Measurements from ENCODE around the gene KLK15. TPM values are rescaled to one million over a fixed set of nuclear protein-coding genes. Genes with fewer than 3 reads are reported as not detected.

The KLK15 gene
- total and polyA plus RNA-seq, 2 of the 13 experiments (the other 11 are each of a cell fraction or from before 2014, with no cell fraction given) = not detected

DNA sequence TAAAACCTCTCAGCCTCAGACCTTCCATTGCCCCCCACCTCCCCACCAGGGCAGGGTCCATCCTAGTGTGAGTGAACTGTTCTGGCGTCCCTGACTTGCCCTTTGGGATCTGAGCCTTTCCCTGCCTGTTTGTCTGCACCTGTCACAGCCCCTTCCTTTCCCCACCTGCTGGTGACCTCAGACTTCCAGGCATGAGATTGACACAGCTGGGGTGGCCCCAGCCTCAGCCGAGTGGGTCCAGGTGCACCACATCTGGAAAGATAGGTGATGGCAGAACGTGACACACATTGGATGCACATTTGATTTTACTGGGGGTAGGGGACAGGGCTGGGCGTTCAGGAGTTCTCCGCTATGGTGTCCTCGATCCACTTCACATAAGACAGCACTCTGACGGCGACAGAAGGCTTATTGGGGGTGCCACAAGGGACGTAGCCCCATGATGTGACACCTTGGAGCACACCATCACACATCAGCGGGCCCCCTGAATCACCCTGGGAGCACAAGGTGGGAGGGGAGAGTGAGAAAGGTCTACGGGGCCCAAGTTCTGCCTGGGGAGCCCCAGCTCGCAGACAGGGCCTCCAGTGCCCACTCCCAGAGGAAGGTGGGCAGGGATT lies 14.4 kb downstream of the KLK15 start (continued):
- TF ChIP-seq ZMYM4 (CRISPR knock-in tag; IDR thresholded peaks at IDR 0.05) = no peak
- TF ChIP-seq ZNF136 (CRISPR knock-in tag; IDR thresholded peaks at IDR 0.05; ENCODE audit: low read depth) = no peak
- no peak for TF ChIP-seq PITX1 (CRISPR knock-in tag; IDR thresholded peaks at IDR 0.05)
- TF ChIP-seq CREB1 (IDR thresholded peaks at IDR 0.05) = no peak
- TF ChIP-seq CREB1 (CRISPR knock-in tag; IDR thresholded peaks at IDR 0.05) = no peak
- no peak for TF ChIP-seq ZNF275 (CRISPR knock-in tag; IDR thresholded peaks at IDR 0.05; ENCODE audit: borderline replicate concordance)
- no peak for TF ChIP-seq KLF16 (CRISPR knock-in tag; IDR thresholded peaks at IDR 0.05)
- TF ChIP-seq NFATC3 (CRISPR knock-in tag; IDR thresholded peaks at IDR 0.05) = no peak
- TF ChIP-seq, protein P1, sequence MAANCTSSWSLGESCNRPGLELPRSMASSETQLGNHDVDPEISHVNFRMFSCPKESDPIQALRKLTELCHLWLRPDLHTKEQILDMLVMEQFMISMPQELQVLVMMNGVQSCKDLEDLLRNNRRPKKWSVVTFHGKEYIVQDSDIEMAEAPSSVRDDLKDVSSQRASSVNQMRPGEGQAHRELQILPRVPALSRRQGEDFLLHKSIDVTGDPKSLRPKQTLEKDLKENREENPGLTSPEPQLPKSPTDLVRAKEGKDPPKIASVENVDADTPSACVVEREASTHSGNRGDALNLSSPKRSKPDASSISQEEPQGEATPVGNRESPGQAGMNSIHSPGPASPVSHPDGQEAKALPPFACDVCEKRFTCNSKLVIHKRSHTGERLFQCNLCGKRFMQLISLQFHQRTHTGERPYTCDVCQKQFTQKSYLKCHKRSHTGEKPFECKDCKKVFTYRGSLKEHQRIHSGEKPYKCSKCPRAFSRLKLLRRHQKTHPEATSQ (CRISPR knock-in tag; IDR thresholded peaks at IDR 0.05; ENCODE audit: borderline replicate concordance) = no peak
- no peak for TF ChIP-seq NCOA2 (CRISPR knock-in tag; IDR thresholded peaks at IDR 0.05)
- no peak for TF ChIP-seq IRF9 (CRISPR knock-in tag; IDR thresholded peaks at IDR 0.05; ENCODE audit: borderline replicate concordance)
- TF ChIP-seq ZNF660 (CRISPR knock-in tag; IDR thresholded peaks at IDR 0.05; ENCODE audit: borderline replicate concordance, low read depth) = no peak
